Natural killer cell (primary cell): Measurements from ENCODE around the gene CHI3L1. TPM values are rescaled to one million over a fixed set of nuclear protein-coding genes. Genes with fewer than 3 reads are reported as not detected.

Source experiments
- ATAC-seq, 3 donors: fragments of 150-1000 bp in 2 of 3; fragments of 200-7000 bp in 1 of 3; cut with Tn5 transposase; 1 replicate in 1 of 3; 2 replicates in 2 of 3; pipeline ENCODE4 v1.10.0; 2021; ENCODE audit warnings: mild to moderate bottlenecking in 2 of 3, moderate library complexity in 2 of 3
- DNase-seq, 2 donors: peaks; one replicate each; pipeline versions ENCODE4 v3.0.0 to v3.0.0-alpha.2; 2013 to 2021; ENCODE audit warnings: mixed read lengths in 1 of 2
- H3K27ac ChIP-seq: one replicate; pipeline ENCODE4 v1.5.1; 2013; ENCODE audit warnings: mild to moderate bottlenecking, low read length
- H3K27me3 ChIP-seq: one replicate; pipeline ENCODE4 v1.6.1; 2013; ENCODE audit warnings: low read length; ENCODE audit not compliant: control insufficient read depth, insufficient read depth
- H3K36me3 ChIP-seq: one replicate; pipeline ENCODE4 v1.6.1; 2013; ENCODE audit warnings: low read length; ENCODE audit not compliant: control insufficient read depth, insufficient read depth
- H3K4me1 ChIP-seq: one replicate; pipeline ENCODE4 v1.6.1; 2013; ENCODE audit warnings: low read length; ENCODE audit not compliant: control insufficient read depth, insufficient read depth
- H3K4me3 ChIP-seq: one replicate; pipeline ENCODE4 v1.5.1; 2013; ENCODE audit warnings: low read length
- H3K9me3 ChIP-seq: one replicate; pipeline ENCODE4 v1.6.1; 2013; ENCODE audit warnings: low read length; ENCODE audit not compliant: control insufficient read depth, insufficient read depth
- H3K27ac Mint-ChIP-seq, 2 donors: one replicate each; pipeline ENCODE4 v1.8.0; 2022; ENCODE audit warnings: mild to moderate bottlenecking in 2 of 2, mixed read lengths in 2 of 2, moderate library complexity in 1 of 2
- H3K27me3 Mint-ChIP-seq, 2 donors: one replicate each; pipeline ENCODE4 v1.8.0; 2022; ENCODE audit warnings: low read depth in 2 of 2, mixed read lengths in 2 of 2
- H3K36me3 Mint-ChIP-seq: one replicate; pipeline ENCODE4 v1.8.0; 2022; ENCODE audit warnings: mixed read lengths
- H3K4me1 Mint-ChIP-seq, 2 donors: one replicate each; pipeline ENCODE4 v1.8.0; 2022; ENCODE audit warnings: mixed read lengths in 2 of 2
- H3K4me3 Mint-ChIP-seq: one replicate; pipeline ENCODE4 v1.8.0; 2022; ENCODE audit warnings: mild to moderate bottlenecking, moderate library complexity, mixed read lengths
- H3K9me3 Mint-ChIP-seq, 2 donors: one replicate each; pipeline ENCODE4 v1.8.0; 2022; ENCODE audit warnings: mixed read lengths in 2 of 2
- WGBS: methylation state at CpG from one replicate; pipeline ENCODE4 v1.1.7; 2013; ENCODE audit warnings: missing lambda C conversion rate; ENCODE audit not compliant: insufficient coverage; 5-methylcytosine and 5-hydroxymethylcytosine counted together
- intact Hi-C: fragments of 100-400 bp; cut with micrococcal nuclease; formaldehyde crosslinking; loops from one replicate; pipeline ENCODE4 v1.14.2; 2022
- total RNA-seq, 4 donors: library from RNA; stranded (reverse); fragments of 120-200 nt in 1 of 4; gene quantifications; one replicate each; pipeline versions ENCODE4 v1.2.3 to v1.2.4, GENCODE V29; 2013 to 2022
- TF ChIP-seq, protein P1 (sequence below): fragments of 200-600 bp; IDR thresholded peaks from one replicate; pipeline ENCODE4 v1.8.0; 2022; ENCODE audit warnings: antibody characterized with exemption

The CHI3L1 gene
- total RNA-seq, 3 donors from 2014 or later (not counting 1 experiment from before 2014, with no cell fraction given), result 1.0 TPM; not detected in 2

DNA sequence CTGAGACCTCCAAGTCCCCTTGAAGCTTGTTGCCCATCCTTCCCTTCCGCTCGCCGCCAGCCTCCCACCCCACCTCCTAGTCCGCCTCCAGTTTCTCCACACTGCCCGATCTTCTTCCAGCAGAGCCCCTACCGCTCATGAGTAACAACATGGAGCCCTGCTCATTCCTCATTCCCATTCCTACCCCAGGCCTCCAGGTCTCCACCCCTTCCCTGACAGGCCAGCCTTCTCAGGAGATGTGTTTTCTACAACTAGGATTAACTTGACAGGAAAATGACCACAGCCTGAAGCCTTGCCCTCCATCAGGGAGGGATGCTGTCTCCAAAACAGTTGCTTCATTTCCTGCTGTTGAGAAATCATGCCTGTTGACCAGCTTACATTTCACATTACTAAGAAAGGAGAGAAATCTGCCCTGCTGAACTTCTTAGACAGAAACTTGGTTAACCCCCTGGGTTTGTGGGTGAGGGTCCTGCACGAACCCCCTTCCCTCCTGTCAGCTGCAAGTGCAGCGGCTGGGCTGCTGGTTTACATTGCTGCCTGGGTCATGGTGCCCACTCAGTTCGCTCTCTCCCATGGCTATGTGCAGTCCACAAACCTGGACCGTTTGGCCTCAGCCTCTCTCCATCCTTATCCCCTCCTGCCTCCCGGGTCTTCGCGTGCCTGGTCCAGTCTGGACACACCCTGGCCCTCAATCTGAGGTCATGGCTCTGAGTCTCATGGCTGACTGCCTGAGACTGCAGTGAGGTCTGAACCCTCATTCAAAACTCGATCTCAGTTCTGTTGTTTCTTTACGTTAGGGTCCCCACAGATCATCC, 16.1 kb upstream of the CHI3L1 start:
- no peaks in the 10 kb centered on the region for H3K4me1 Mint-ChIP-seq
- no peaks in the 10 kb centered on the region for H3K9me3 Mint-ChIP-seq
- H3K27ac Mint-ChIP-seq, result no peak overlapping the region
- Histone ChIP-seq H3K27ac (no peak overlapping the region), H3K4me1 (peaks cover 7% of the 10 kb centered on the region), H3K9me3 (no peaks in the 10 kb centered on the region), H3K27me3 (no peaks in the 10 kb centered on the region), H3K4me3 (no peak overlapping the region), H3K36me3 (no peaks in the 10 kb centered on the region)
- TF ChIP-seq, protein P1, sequence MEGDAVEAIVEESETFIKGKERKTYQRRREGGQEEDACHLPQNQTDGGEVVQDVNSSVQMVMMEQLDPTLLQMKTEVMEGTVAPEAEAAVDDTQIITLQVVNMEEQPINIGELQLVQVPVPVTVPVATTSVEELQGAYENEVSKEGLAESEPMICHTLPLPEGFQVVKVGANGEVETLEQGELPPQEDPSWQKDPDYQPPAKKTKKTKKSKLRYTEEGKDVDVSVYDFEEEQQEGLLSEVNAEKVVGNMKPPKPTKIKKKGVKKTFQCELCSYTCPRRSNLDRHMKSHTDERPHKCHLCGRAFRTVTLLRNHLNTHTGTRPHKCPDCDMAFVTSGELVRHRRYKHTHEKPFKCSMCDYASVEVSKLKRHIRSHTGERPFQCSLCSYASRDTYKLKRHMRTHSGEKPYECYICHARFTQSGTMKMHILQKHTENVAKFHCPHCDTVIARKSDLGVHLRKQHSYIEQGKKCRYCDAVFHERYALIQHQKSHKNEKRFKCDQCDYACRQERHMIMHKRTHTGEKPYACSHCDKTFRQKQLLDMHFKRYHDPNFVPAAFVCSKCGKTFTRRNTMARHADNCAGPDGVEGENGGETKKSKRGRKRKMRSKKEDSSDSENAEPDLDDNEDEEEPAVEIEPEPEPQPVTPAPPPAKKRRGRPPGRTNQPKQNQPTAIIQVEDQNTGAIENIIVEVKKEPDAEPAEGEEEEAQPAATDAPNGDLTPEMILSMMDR, result no peak
- H3K4me3 Mint-ChIP-seq, result no peak overlapping the region
- ATAC-seq (no peak), DNase-seq (no peak)
- 86% methylated on average over 15 of the region's 15 CpGs for WGBS
- peaks cover 23 to 26% of the 10 kb centered on the region in 2 donors for H3K27me3 Mint-ChIP-seq
- H3K36me3 Mint-ChIP-seq, result no peaks in the 10 kb centered on the region
- intact Hi-C loops, result no loop called here

DNA sequence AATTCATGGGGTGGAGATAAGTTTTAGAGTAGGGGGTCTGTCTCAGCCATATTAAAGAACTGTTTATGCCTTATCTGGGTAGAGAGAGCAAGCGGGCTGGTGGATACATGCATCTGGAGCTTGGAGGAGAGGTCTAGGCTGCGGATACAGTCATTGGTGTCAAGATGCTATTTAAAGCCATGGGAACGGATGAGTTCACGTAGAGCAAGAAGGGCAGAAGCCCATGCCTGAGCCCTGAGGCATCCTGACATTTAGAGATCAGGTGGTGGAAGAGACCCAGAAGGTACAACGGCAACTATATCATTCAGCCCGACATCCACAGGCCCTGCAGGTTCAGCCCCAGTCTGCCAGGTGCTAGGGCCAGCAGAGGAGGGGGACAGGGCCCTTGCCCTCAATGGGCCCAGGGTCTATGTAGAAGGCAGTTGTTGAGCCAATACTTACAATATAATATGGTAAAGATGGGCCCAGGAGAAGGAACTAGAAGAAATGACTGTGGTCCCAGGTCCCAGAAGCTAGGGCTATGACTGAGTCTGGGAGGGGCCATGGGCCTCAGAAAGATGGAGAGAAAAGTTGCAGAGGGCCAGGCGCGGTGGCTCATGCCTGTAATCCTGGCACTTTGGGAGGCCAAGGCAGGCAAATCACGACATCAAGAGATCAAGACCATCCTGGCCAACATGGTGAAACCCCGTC, 15.2 kb upstream of the CHI3L1 start:
- TF ChIP-seq, protein P1, result no peak
- Mint-ChIP-seq H3K9me3 (no peaks in the 10 kb centered on the region), H3K27me3 (peaks cover 23 to 28% of the 10 kb centered on the region in 2 donors), H3K27ac (no peak overlapping the region), H3K4me1 (no peaks in the 10 kb centered on the region), H3K4me3 (no peak overlapping the region), H3K36me3 (no peaks in the 10 kb centered on the region)
- H3K4me1 ChIP-seq, result peaks cover 7% of the 10 kb centered on the region
- no peak for DNase-seq
- intact Hi-C loops, result no loop called here
- no peak overlapping the region for H3K4me3 ChIP-seq
- H3K9me3 ChIP-seq, result no peaks in the 10 kb centered on the region
- ATAC-seq, result no peak
- 66% methylated on average over 10 of the region's 10 CpGs for WGBS
- H3K36me3 ChIP-seq, result no peaks in the 10 kb centered on the region
- no peak overlapping the region for H3K27ac ChIP-seq
- H3K27me3 ChIP-seq, result no peaks in the 10 kb centered on the region

DNA sequence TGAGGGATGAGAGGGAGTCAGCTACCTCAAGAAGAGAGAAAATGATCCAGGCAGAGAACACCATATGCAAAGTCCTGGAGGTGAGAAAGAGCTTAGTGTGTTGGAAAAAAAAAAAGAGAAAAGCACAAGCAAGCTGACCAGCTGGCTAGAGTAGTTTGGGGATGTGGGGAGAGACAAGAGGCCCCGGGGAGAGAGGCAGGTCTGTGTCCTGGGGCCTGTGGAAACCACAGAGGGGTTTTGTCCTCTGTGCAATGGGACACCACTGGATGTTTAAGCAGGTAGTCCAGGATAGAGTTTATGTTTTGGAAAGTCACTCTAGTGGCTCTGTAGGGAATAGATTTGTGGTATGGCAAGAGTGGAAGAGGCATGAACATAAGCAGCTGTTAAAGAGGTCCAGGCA, 14.4 kb upstream of the CHI3L1 start:
- Histone ChIP-seq H3K4me1 (peaks cover 7% of the 10 kb centered on the region), H3K4me3 (no peak overlapping the region), H3K9me3 (no peaks in the 10 kb centered on the region), H3K27ac (no peak overlapping the region), H3K27me3 (no peaks in the 10 kb centered on the region), H3K36me3 (no peaks in the 10 kb centered on the region)
- TF ChIP-seq, protein P1, result no peak
- ATAC-seq, result no peak
- intact Hi-C loops, result no loop called here
- H3K4me3 Mint-ChIP-seq, result no peak overlapping the region
- no peaks in the 10 kb centered on the region for H3K4me1 Mint-ChIP-seq
- WGBS, result 58% methylated on average over 1 of the region's 1 CpG
- DNase-seq, result no peak
- H3K9me3 Mint-ChIP-seq, result no peaks in the 10 kb centered on the region
- peaks cover 23 to 28% of the 10 kb centered on the region in 2 donors for H3K27me3 Mint-ChIP-seq
- no peaks in the 10 kb centered on the region for H3K36me3 Mint-ChIP-seq
- H3K27ac Mint-ChIP-seq, result no peak overlapping the region
